Transverse colon (tissue), 3 donors: ENCODE measurements around the gene PIGT.

Experiments used
- CTCF ChIP-seq, 5 experiments: fragments of 200-600 bp in 3 of 5; fragments of 450-650 bp in 2 of 5; sonication (generic) in 3 of 5; IDR thresholded peaks; 1 replicate in 2 of 5; 2 replicates in 3 of 5; pipeline ENCODE4 v1.5.1; 2016 to 2017; ENCODE audit warnings: antibody characterized with exemption in 5 of 5, inconsistent platforms in 3 of 5, mild to moderate bottlenecking in 2 of 5, moderate library complexity in 1 of 5
- EP300 ChIP-seq: sonication (generic); formaldehyde crosslinking; IDR thresholded peaks from one replicate; pipeline ENCODE4 v1.6.1; 2017; ENCODE audit warnings: antibody characterized with exemption, low read depth
- POLR2A ChIP-seq: fragments of 450-650 bp; IDR thresholded peaks from one replicate; pipeline ENCODE4 v1.6.1; 2016; ENCODE audit warnings: antibody characterized with exemption, mild to moderate bottlenecking, moderate library complexity

GRCh38 chr20:45440891-45441685 is 25.1 kb downstream of the PIGT start:
- TF ChIP-seq CTCF (IDR thresholded peaks at IDR 0.05) (no peak), POLR2A (no peak), EP300 (no peak)
